ENCODE results near the gene TFAP2D.

DNA sequence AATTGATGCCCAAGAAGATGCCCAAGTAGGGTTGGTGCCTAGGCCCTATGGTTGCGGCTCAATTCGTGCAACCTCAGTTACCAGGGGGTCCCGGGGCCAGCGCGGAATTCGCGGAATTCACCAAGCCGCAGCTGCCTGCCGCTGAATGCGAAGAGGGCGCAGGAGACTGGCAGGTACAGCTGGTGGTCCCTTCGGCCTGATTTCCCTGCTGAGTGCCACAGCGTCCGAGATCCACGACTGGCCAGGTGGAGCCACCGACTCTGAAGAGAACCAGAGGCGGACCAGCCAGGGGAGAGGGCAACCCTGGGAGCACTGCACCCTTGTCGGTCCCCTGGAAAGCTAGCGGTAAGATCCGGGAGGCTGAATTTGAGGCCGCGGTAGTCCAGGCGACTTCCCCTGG is 6.8 kb upstream of the TFAP2D start:
- TF ChIP-seq, protein P1, sequence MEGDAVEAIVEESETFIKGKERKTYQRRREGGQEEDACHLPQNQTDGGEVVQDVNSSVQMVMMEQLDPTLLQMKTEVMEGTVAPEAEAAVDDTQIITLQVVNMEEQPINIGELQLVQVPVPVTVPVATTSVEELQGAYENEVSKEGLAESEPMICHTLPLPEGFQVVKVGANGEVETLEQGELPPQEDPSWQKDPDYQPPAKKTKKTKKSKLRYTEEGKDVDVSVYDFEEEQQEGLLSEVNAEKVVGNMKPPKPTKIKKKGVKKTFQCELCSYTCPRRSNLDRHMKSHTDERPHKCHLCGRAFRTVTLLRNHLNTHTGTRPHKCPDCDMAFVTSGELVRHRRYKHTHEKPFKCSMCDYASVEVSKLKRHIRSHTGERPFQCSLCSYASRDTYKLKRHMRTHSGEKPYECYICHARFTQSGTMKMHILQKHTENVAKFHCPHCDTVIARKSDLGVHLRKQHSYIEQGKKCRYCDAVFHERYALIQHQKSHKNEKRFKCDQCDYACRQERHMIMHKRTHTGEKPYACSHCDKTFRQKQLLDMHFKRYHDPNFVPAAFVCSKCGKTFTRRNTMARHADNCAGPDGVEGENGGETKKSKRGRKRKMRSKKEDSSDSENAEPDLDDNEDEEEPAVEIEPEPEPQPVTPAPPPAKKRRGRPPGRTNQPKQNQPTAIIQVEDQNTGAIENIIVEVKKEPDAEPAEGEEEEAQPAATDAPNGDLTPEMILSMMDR (IDR thresholded peaks at IDR 0.05; ENCODE audit: poor library complexity) = no peak
- no peak for TF ChIP-seq EZH2phosphoT487 (IDR thresholded peaks at IDR 0.05; ENCODE audit: low read depth, severe bottlenecking, unreplicated experiment)

Data from hepatocyte (in vitro differentiated cells).